Measurements from ENCODE around the gene ASPHD1. TPM values are rescaled to one million over a fixed set of nuclear protein-coding genes. Genes with fewer than 3 reads are reported as not detected.

The ASPHD1 gene
- polyA plus RNA-seq, 2 of the 4 experiments (the other 2 are of a cell fraction), result 4.6 to 20.6 TPM

GRCh38 chr16:29920288-29921033 is 20.2 kb downstream of the ASPHD1 start:
- DNase-seq (ENCODE audit: low read depth in 1 of 2, low spot score in 1 of 2) (no peak), ATAC-seq (no peak), FAIRE-seq (no peak)
- Histone ChIP-seq H3K4me3 (no peak overlapping the region), H3K4me1 (peaks cover 17% of the 10 kb centered on the region; the same call in 2 of the 3 replicates), H3K27ac (no peak overlapping the region), H3K9me3 (no peaks in the 10 kb centered on the region), H3K4me2 (no peak overlapping the region)
- CTCF ChIA-PET, result interaction anchor here (1.0 to 2.0 kb wide), 3 partner anchors 69 to 113 kb away, joined by 3 to 4 read pairs (median 3); no protein-coding TSS in a partner anchor
- POLR2A ChIA-PET, result interaction anchor here (0.6 kb wide), 1 partner anchor 10 kb away, joined by 3 read pairs; no protein-coding TSS in a partner anchor
- WGBS (ENCODE audit: missing lambda C conversion rate), result 88% methylated on average over 6 of the region's 6 CpGs
- TF ChIP-seq MAX (IDR thresholded peaks at IDR 0.05), result no peak

GRCh38 chr16:29921034-29921385 is 20.7 kb downstream of the ASPHD1 start:
- Histone ChIP-seq H3K27ac (no peak overlapping the region), H3K4me2 (no peak overlapping the region), H3K4me3 (no peak overlapping the region), H3K9me3 (no peaks in the 10 kb centered on the region), H3K4me1 (peaks cover 12% of the 10 kb centered on the region; the same call in 2 of the 3 replicates)
- no peak for TF ChIP-seq JUN (IDR thresholded peaks at IDR 0.05)
- TF ChIP-seq ZC3H11A (IDR thresholded peaks at IDR 0.05), result no peak
- no peak for TF ChIP-seq HDAC2 (IDR thresholded peaks at IDR 0.05)
- TF ChIP-seq EP300 (IDR thresholded peaks at IDR 0.05), result no peak
- no peak for TF ChIP-seq HES2 (IDR thresholded peaks at IDR 0.05)
- no peak for TF ChIP-seq PHF8 (IDR thresholded peaks at IDR 0.05; ENCODE audit: borderline replicate concordance, low read depth)
- TF ChIP-seq ZNF302 (CRISPR knock-in tag; IDR thresholded peaks at IDR 0.05), result no peak
- no peak for TF ChIP-seq RNF2 (IDR thresholded peaks at IDR 0.05; ENCODE audit: borderline replicate concordance, low read depth)
- TF ChIP-seq ZFP36 (IDR thresholded peaks at IDR 0.05; ENCODE audit: borderline replicate concordance, partially characterized antibody), result no peak
- TF ChIP-seq HMGXB4 (CRISPR knock-in tag; IDR thresholded peaks at IDR 0.05; ENCODE audit: borderline replicate concordance), result no peak
- 89% methylated on average over 3 of the region's 3 CpGs for WGBS (ENCODE audit: missing lambda C conversion rate)
- DNase-seq (ENCODE audit: low read depth in 1 of 2, low spot score in 1 of 2) (no peak), FAIRE-seq (no peak), ATAC-seq (no peak)
- CTCF ChIA-PET, result interaction anchor here (0.5 to 2.9 kb wide), 5 partner anchors 8 to 113 kb away, joined by 3 to 6 read pairs (median 3); partner anchors contain the start of genes ASPHD1 and SEZ6L2
- POLR2A ChIA-PET, result interaction anchor here (0.6 kb wide), 1 partner anchor 11 kb away, joined by 3 read pairs; no protein-coding TSS in a partner anchor

- Histone ChIP-seq H3K4me3 (no peak overlapping the region), H3K4me2 (no peak overlapping the region), H3K4me1 (peaks cover 14% of the 10 kb centered on the region), H3K9me3 (no peaks in the 10 kb centered on the region), H3K27ac (no peak overlapping the region)
- 98% methylated on average over 2 of the region's 2 CpGs for WGBS (ENCODE audit: missing lambda C conversion rate)
- no peak for FAIRE-seq
- DNase-seq (ENCODE audit: low read depth in 1 of 2, low spot score in 1 of 2), result no peak
- no peak for ATAC-seq
- POLR2A ChIA-PET, result interaction anchor here (0.7 to 0.8 kb wide), 2 partner anchors 9 to 71 kb away, joined by 3 read pairs; no protein-coding TSS in a partner anchor
- CTCF ChIA-PET, result interaction anchor here (0.7 to 2.9 kb wide), 8 partner anchors 11 to 1955 kb away, joined by 3 to 6 read pairs (median 4); partner anchors contain the start of genes ASPHD1 and SEZ6L2
- TF ChIP-seq PHF8 (IDR thresholded peaks at IDR 0.05; ENCODE audit: borderline replicate concordance, low read depth), result no peak
- TF ChIP-seq HDAC2 (IDR thresholded peaks at IDR 0.05), result no peak
- TF ChIP-seq GATA3 (IDR thresholded peaks at IDR 0.05; ENCODE audit: borderline replicate concordance), result no peak
- TF ChIP-seq FOSB (CRISPR knock-in tag; IDR thresholded peaks at IDR 0.05), result no peak
- TF ChIP-seq CTCF (IDR thresholded peaks at IDR 0.05), result no peak
- no peak for TF ChIP-seq REST (IDR thresholded peaks at IDR 0.05)
- no peak for TF ChIP-seq BHLHE40 (IDR thresholded peaks at IDR 0.05; ENCODE audit: low read depth, low read length)
- TF ChIP-seq ELK1 (IDR thresholded peaks at IDR 0.05; ENCODE audit: low read depth, low read length), result no peak
- TF ChIP-seq CBX8 (IDR thresholded peaks at IDR 0.05), result no peak
- no peak for TF ChIP-seq ZFP36 (IDR thresholded peaks at IDR 0.05; ENCODE audit: borderline replicate concordance, partially characterized antibody)
- TF ChIP-seq KDM5A (IDR thresholded peaks at IDR 0.05), result no peak
- TF ChIP-seq MYC (IDR thresholded peaks at IDR 0.05; ENCODE audit: borderline replicate concordance, low read length), result no peak
- TF ChIP-seq USF2 (IDR thresholded peaks at IDR 0.05), result no peak
- no peak for TF ChIP-seq MAFK (IDR thresholded peaks at IDR 0.05; ENCODE audit: partially characterized antibody)
Measured at GRCh38 chr16:29922326-29922725, 22.0 kb downstream of the ASPHD1 start.
